GM21367 (cell line): ENCODE results near the gene SPSB1.

Source experiments
- ATAC-seq: cut with Tn5 transposase; IDR thresholded peaks from one replicate; pipeline ENCODE4 v1.9.1; 2021; ENCODE audit not compliant: unreplicated experiment

The SPSB1 gene

GRCh38 chr1:9317591-9318417, 25.1 kb downstream of the SPSB1 start:
- ATAC-seq, result no peak

- ATAC-seq, result no peak
Measured at GRCh38 chr1:9319208-9319788, 26.6 kb downstream of the SPSB1 start.

GRCh38 chr1:9319789-9320519, 27.3 kb downstream of the SPSB1 start:
- ATAC-seq, result no peak

GRCh38 chr1:9320520-9321479, 28.1 kb downstream of the SPSB1 start:
- no peak for ATAC-seq

DNA sequence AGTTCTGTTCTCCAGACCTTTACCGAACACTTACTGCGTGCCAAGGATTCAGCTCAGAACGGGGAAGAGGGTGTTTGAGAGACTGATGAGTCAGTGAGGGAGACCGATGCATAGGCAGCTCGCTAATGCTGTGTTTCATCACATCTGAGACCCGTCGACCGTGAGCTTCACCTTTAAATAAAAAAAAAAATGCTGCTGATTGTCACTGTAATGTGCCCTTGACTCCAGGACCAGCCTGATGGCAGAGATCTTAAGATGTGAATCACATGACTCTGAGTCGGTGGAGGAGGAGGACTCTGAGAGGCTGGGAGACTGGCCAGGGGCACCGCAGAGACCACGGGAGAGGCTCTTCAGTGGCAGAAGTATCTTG, 28.8 kb downstream of the SPSB1 start:
- ATAC-seq, result no peak

- ATAC-seq, result no peak
Measured at GRCh38 chr1:9321986-9322660, 29.4 kb downstream of the SPSB1 start.

- no peak for ATAC-seq
Measured at GRCh38 chr1:9322661-9323244, 30.1 kb downstream of the SPSB1 start.

DNA sequence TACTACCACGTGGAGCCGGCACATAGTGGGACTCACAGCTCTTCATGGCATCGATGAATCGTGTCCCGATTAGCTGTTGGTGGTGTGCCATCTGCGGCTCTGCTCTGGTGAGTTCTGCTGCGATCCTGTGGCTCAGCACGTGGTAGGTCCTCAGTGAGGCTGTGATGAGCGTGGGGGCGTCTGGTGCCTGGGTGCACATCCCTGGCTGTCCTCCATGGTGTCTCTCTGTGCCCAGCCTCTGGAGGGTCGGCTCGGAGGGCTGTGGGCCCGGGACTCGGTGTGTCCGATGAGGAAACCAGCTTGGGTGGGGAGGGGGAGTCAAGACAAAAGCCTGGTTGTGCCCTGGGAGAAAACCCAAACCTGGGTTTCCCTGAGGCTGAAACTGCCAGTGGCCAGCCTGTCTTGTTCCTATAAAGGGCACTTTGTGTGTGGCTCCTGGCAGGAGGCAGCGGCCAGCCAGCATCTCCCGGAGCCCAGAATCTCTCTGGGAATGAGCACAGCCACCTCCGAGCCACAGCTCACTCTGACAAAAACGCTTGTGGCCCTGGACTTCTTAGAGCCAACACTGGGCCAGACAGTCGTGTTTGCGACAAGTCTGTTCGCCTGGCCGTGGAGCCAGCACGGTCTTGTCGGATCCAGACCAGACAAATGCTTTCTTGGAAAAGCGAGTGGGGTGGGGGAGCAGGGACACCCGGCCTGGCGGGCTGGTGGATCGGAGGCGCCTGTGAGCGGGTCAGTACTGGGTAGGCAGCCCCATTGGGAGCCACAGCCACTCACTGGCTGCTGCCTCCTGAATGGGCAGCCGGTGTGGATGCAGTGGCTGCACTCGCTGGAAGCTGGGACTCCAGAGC, 31.8 kb downstream of the SPSB1 start:
- no peak for ATAC-seq

DNA sequence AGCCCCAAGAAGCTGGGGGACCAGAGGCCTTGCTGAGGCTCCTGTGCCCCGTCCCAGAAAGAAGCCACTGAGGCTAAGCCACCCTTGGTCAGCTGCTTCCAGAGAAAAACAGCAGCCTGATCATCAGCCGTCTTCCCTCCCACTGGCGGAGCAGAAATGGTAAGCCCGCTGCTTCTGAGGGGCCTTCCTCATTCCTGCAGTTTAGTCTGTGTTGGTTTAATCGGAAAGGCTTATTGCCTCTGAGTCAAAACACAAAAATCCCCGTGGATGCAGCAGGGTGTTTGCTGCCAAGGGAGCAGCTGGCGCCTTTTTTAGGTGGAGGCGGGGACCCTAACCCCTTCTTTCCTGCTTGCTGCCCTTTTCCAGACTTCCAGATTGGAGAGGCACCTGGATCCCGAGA, 33.9 kb downstream of the SPSB1 start:
- no peak for ATAC-seq

DNA sequence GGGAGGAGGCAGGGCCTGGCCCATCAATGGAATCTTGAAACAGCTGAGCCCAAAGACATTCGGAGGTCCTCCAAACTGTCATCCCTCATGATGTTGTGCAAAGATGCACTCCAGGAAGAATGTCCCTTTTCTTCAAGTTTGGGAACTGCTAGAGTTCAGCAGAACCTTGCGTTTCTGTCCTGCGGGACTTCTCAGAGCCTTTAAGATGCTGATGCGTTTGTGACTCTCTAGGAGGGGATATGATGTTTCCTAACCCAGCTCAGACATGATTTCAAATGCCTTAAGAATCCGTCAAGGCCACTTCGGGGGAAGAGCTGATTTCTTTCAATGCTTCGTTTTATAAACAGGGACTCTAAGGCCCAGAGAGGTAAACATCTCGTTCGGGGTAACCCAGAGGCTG, 35.5 kb downstream of the SPSB1 start:
- no peak for ATAC-seq

- no peak for ATAC-seq
Measured at GRCh38 chr1:9328715-9329114, 36.0 kb downstream of the SPSB1 start.

- no peak for ATAC-seq
Measured at GRCh38 chr1:9331016-9331415, 38.3 kb downstream of the SPSB1 start.

- no peak for ATAC-seq
Measured at GRCh38 chr1:9331558-9332346, 39.1 kb downstream of the SPSB1 start.

- ATAC-seq, result no peak
Measured at GRCh38 chr1:9332513-9333143, 39.9 kb downstream of the SPSB1 start.

- no peak for ATAC-seq
Measured at GRCh38 chr1:9338397-9339246, 45.9 kb downstream of the SPSB1 start.

DNA sequence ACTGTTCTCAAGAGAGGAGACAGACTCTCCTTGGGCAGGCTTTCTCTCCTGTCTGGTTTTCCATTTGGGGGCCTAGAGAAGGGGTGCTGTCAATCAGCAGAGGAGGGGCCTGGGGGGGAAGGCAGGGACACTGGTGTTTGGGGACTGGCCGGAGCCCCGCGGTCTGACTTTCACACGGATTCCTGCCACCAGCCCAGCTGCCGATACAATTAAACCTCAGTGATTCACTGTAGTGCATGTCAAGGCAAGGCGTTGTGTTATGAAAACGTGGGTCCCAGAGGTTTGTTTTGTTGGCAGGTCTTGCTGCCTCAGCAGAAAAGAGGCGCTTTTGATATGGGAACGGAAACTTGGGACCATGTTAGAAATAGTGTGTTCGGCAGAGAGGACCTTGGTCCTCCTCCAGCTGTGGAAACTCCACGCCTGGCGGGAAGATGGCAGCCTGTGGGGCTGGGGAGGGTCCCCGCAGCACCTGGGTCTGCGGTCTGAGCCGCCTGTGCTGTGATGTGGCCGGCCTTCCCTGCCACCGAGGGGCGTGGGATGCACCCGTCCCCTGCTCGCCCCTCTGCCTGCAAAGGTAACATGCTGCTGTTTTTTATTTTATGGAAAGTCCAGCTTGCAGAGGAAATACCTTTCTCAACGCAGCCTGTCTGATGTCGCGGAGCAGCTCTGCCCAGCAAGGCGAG, 47.6 kb downstream of the SPSB1 start:
- no peak for ATAC-seq
